SK-N-MC (cell line): Measurements from ENCODE around the gene MYF6.

ENCODE experiments used
- EZH2 ChIP-seq: fragments of 200-600 bp; sonication (generic); IDR thresholded peaks from one replicate; pipeline ENCODE4 v1.6.1; 2017; ENCODE audit warnings: antibody characterized with exemption
- POLR2AphosphoS5 ChIP-seq: IDR thresholded peaks from 2 replicates; pipeline ENCODE4 v1.6.1; 2012; ENCODE audit warnings: mild to moderate bottlenecking, low read depth, low read length, borderline replicate concordance

DNA sequence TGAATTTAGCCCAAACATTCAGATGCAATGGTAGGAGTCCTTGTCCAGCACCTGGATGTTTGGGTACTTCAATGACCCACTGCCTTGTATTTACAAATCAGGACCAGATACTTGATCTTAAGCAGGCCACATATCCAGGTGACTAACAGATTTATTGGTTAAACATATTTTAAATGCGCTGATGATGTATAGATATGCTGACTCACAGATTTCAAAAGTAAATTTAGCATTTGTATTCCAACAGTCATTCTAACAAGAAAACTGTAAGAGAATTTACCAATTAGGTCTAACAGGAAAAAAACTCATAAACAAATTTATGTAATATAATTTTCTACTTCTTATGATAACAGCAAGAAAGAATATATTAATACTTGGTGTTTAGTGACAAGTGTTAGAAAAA, 29.4 kb upstream of the MYF6 start:
- TF ChIP-seq EZH2: no peak
- no peak for TF ChIP-seq POLR2AphosphoS5
